GM21447 (cell line): Measurements from ENCODE around the gene CHST11.

Experiments used
- ATAC-seq: cut with Tn5 transposase; IDR thresholded peaks from one replicate; pipeline ENCODE4 v1.9.1; 2021; ENCODE audit not compliant: unreplicated experiment

Gene CHST11

GRCh38 chr12:104687823-104688573 is 231.2 kb downstream of the CHST11 start:
- ATAC-seq: no peak

- no peak for ATAC-seq
These were observed 232.9 kb downstream of the CHST11 start for GRCh38 chr12:104689635-104690034.

- peak; percentile 37 for ATAC-seq
These were observed 235.2 kb downstream of the CHST11 start for GRCh38 chr12:104691721-104692556.

GRCh38 chr12:104692557-104693218 is 235.9 kb downstream of the CHST11 start:
- ATAC-seq: no peak

- no peak for ATAC-seq
These were observed 236.7 kb downstream of the CHST11 start for GRCh38 chr12:104693493-104693892.

- ATAC-seq: no peak
These were observed 237.4 kb downstream of the CHST11 start for GRCh38 chr12:104694161-104694560.

GRCh38 chr12:104694711-104695110 is 238.0 kb downstream of the CHST11 start:
- no peak for ATAC-seq

- ATAC-seq: peak; percentile 47
These were observed 238.9 kb downstream of the CHST11 start for GRCh38 chr12:104695453-104696148.

GRCh38 chr12:104697186-104697585 is 240.4 kb downstream of the CHST11 start:
- no peak for ATAC-seq

GRCh38 chr12:104698871-104699270 is 242.1 kb downstream of the CHST11 start:
- no peak for ATAC-seq

GRCh38 chr12:104699489-104700190 is 242.9 kb downstream of the CHST11 start:
- ATAC-seq: peak; percentile 58

GRCh38 chr12:104700324-104700723 is 243.6 kb downstream of the CHST11 start:
- no peak for ATAC-seq

GRCh38 chr12:104701301-104701700 is 244.6 kb downstream of the CHST11 start:
- ATAC-seq: no peak

- no peak for ATAC-seq
These were observed 245.0 kb downstream of the CHST11 start for GRCh38 chr12:104701756-104702155.

- ATAC-seq: no peak
These were observed 245.9 kb downstream of the CHST11 start for GRCh38 chr12:104702565-104703139.

GRCh38 chr12:104703372-104703771 is 246.6 kb downstream of the CHST11 start:
- no peak for ATAC-seq

GRCh38 chr12:104704224-104704779 is 247.6 kb downstream of the CHST11 start:
- ATAC-seq: no peak

- ATAC-seq: no peak
These were observed 250.4 kb downstream of the CHST11 start for GRCh38 chr12:104707194-104707593.

GRCh38 chr12:104707794-104708558 is 251.2 kb downstream of the CHST11 start:
- ATAC-seq: no peak
